Metanephros (tissue), 1 donor: ENCODE measurements around the gene MEPE. TPM values are rescaled to one million over a fixed set of nuclear protein-coding genes. Genes with fewer than 3 reads are reported as not detected.

Source experiments
- total RNA-seq: library from RNA; depleted of rRNA; stranded (reverse); fragments of >200 nt; gene quantifications from one replicate; pipeline ENCODE4 v1.2.3, GENCODE V29; 2014

MEPE gene, protein sequence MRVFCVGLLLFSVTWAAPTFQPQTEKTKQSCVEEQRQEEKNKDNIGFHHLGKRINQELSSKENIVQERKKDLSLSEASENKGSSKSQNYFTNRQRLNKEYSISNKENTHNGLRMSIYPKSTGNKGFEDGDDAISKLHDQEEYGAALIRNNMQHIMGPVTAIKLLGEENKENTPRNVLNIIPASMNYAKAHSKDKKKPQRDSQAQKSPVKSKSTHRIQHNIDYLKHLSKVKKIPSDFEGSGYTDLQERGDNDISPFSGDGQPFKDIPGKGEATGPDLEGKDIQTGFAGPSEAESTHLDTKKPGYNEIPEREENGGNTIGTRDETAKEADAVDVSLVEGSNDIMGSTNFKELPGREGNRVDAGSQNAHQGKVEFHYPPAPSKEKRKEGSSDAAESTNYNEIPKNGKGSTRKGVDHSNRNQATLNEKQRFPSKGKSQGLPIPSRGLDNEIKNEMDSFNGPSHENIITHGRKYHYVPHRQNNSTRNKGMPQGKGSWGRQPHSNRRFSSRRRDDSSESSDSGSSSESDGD
- not detected for total RNA-seq

GRCh38 chr4:87832669-87833068, at the start of gene MEPE:
MEPE (plus strand) TSS chr4:87832969; CDS start chr4:87834715, 1,746 bp downstream.

GRCh38 chr4:87799301-87800113, 33.3 kb upstream of the MEPE start, which contains the start of gene IBSP:
IBSP (plus strand) TSS chr4:87799554; CDS start chr4:87802362, 2,808 bp downstream.

Other genes with a start within 250 kb of the MEPE start
- not detected for gene DSPP, start 224.4 kb upstream of the MEPE start, total RNA-seq
- gene DMP1, start 182.7 kb upstream of the MEPE start, total RNA-seq: not detected
- not detected for gene IBSP, start 33.4 kb upstream of the MEPE start, total RNA-seq
- 265 TPM for gene SPP1, start 142.7 kb downstream of the MEPE start, total RNA-seq
- gene PKD2, start 174.7 kb downstream of the MEPE start, total RNA-seq: 55.6 TPM